WTC11 (cell line): ENCODE data around the gene FMN2. TPM values are rescaled to one million over a fixed set of nuclear protein-coding genes. Genes with fewer than 3 reads are reported as not detected.

Experiments used
- ATAC-seq: fragments of 200-7000 bp; cut with Tn5 transposase; 2 replicates; pipeline ENCODE4 v1.10.0; 2021; ENCODE audit warnings: mild to moderate bottlenecking, moderate library complexity
- CTCF ChIA-PET: fragments of 300-600 bp; sonication (Branson Sonifier 250); formaldehyde crosslinking; loops from one replicate; lab custom pipeline; 2021; ENCODE audit warnings: antibody characterized with exemption; lab: Charles Lee
- POLR2A ChIA-PET: fragments of 350-600 bp; sonication (Branson Sonifier 250); formaldehyde crosslinking; loops from one replicate; lab custom pipeline; 2021; ENCODE audit warnings: antibody characterized with exemption; lab: Charles Lee
- DNase-seq: peaks from one replicate; pipeline ENCODE4 v3.0.0; 2021; ENCODE audit warnings: low spot score
- H3K27ac Mint-ChIP-seq: 2 replicates; pipeline ENCODE4 v1.8.0; 2021; ENCODE audit warnings: mixed read lengths
- H3K27me3 Mint-ChIP-seq: 2 replicates; pipeline ENCODE4 v1.8.0; 2021; ENCODE audit warnings: low read depth, mild to moderate bottlenecking, moderate library complexity, mixed read lengths
- H3K36me3 Mint-ChIP-seq: 2 replicates; pipeline ENCODE4 v1.8.0; 2021; ENCODE audit warnings: mixed read lengths
- H3K4me1 Mint-ChIP-seq: 2 replicates; pipeline ENCODE4 v1.8.0; 2022; ENCODE audit warnings: mixed read lengths
- H3K4me3 Mint-ChIP-seq: 2 replicates; pipeline ENCODE4 v1.8.0; 2021; ENCODE audit warnings: mild to moderate bottlenecking, moderate library complexity, mixed read lengths
- H3K9me3 Mint-ChIP-seq: 2 replicates; pipeline ENCODE4 v1.8.0; 2021; ENCODE audit warnings: mixed read lengths
- AFF4 ChIP-seq: sonication (generic); formaldehyde crosslinking; IDR thresholded peaks from 2 replicates; pipeline ENCODE4 v1.8.1; 2023; ENCODE audit warnings: mild to moderate bottlenecking, missing genetic modification reagents, borderline replicate concordance
- ATF1 ChIP-seq: sonication (generic); formaldehyde crosslinking; IDR thresholded peaks from 2 replicates; pipeline ENCODE4 v1.8.1; 2023; ENCODE audit warnings: mild to moderate bottlenecking, moderate library complexity, missing genetic modification reagents
- CTCF ChIP-seq: fragments of 200-600 bp; IDR thresholded peaks from 2 replicates; pipeline ENCODE4 v1.8.0; 2022; ENCODE audit warnings: antibody characterized with exemption
- EMX1 ChIP-seq: fragments of 250-450 bp; sonication (Bioruptor Pico); IDR thresholded peaks from 2 replicates; pipeline ENCODE4 v1.8.0; 2021; ENCODE audit warnings: mild to moderate bottlenecking
- FOXK1 ChIP-seq: sonication (generic); formaldehyde crosslinking; IDR thresholded peaks from 2 replicates; pipeline ENCODE4 v1.8.0; 2022; ENCODE audit warnings: mild to moderate bottlenecking, moderate library complexity, missing genetic modification reagents
- GABPB1 ChIP-seq: sonication (generic); formaldehyde crosslinking; IDR thresholded peaks from 2 replicates; pipeline ENCODE4 v1.8.1; 2023; ENCODE audit warnings: mild to moderate bottlenecking, missing genetic modification reagents
- HMGXB4 ChIP-seq: sonication (generic); formaldehyde crosslinking; IDR thresholded peaks from 2 replicates; pipeline ENCODE4 v1.8.1; 2023; ENCODE audit warnings: mild to moderate bottlenecking, moderate library complexity, missing genetic modification reagents
- JAZF1 ChIP-seq: fragments of 250-450 bp; sonication (Bioruptor Pico); IDR thresholded peaks from 2 replicates; pipeline ENCODE4 v1.9.0; 2021; ENCODE audit warnings: moderate library complexity, mild to moderate bottlenecking, inconsistent platforms
- JUN ChIP-seq: sonication (generic); formaldehyde crosslinking; IDR thresholded peaks from 2 replicates; pipeline ENCODE4 v1.8.0; 2023; ENCODE audit warnings: mild to moderate bottlenecking, missing genetic modification reagents
- MAX ChIP-seq: sonication (generic); formaldehyde crosslinking; IDR thresholded peaks from 2 replicates; pipeline ENCODE4 v1.8.0; 2022; ENCODE audit warnings: mild to moderate bottlenecking, missing genetic modification reagents
- MXD4 ChIP-seq: fragments of 250-450 bp; sonication (Bioruptor Pico); IDR thresholded peaks from 2 replicates; pipeline ENCODE4 v1.8.0; 2021; ENCODE audit warnings: mild to moderate bottlenecking, moderate library complexity, borderline replicate concordance
- NFYB ChIP-seq: sonication (generic); formaldehyde crosslinking; conservative IDR thresholded peaks from 2 replicates; pipeline ENCODE4 v1.8.0; 2022; ENCODE audit warnings: low read depth, missing genetic modification reagents
- PRRX2 ChIP-seq: fragments of 250-450 bp; sonication (Bioruptor Pico); IDR thresholded peaks from 2 replicates; pipeline ENCODE4 v1.8.0; 2021; ENCODE audit warnings: mild to moderate bottlenecking
- ZBTB43 ChIP-seq: sonication (generic); formaldehyde crosslinking; IDR thresholded peaks from 2 replicates; pipeline ENCODE4 v1.8.1; 2023; ENCODE audit warnings: mild to moderate bottlenecking, missing genetic modification reagents
- ZNF416 ChIP-seq: fragments of 250-450 bp; sonication (Bioruptor Pico); IDR thresholded peaks from 2 replicates; pipeline ENCODE4 v1.9.0; 2021; ENCODE audit warnings: mild to moderate bottlenecking, inconsistent platforms
- total RNA-seq: library from RNA; stranded (reverse); gene quantifications from 3 replicates; pipeline ENCODE4 v1.2.3, GENCODE V29; 2021

Gene FMN2
- total RNA-seq, 1 experiment from 2014 or later = 1.8 TPM

GRCh38 chr1:240148333-240148732 lies 56.6 kb downstream of the FMN2 start:
- POLR2A ChIA-PET = no interaction called here
- no peak overlapping the region for H3K4me3 Mint-ChIP-seq
- DNase-seq (no peak), ATAC-seq (no peak)
- CTCF ChIA-PET = interaction anchor here (1.2 kb wide), 1 partner anchor 15 kb away, joined by 3 read pairs; no protein-coding TSS in a partner anchor
- no peak for TF ChIP-seq ATF1 (CRISPR knock-in tag)
- TF ChIP-seq PRRX2 (CRISPR knock-in tag) = no peak
- TF ChIP-seq GABPB1 (CRISPR knock-in tag) = no peak
- no peak for TF ChIP-seq FOXK1
- TF ChIP-seq MAX = no peak
- no peak for TF ChIP-seq HMGXB4 (CRISPR knock-in tag)
- no peak for TF ChIP-seq MXD4 (CRISPR knock-in tag)
- TF ChIP-seq ZNF416 (CRISPR knock-in tag) = no peak
- TF ChIP-seq JUN (CRISPR knock-in tag) = no peak
- TF ChIP-seq AFF4 (CRISPR knock-in tag) = no peak
- TF ChIP-seq JAZF1 (CRISPR knock-in tag) = no peak
- TF ChIP-seq ZBTB43 (CRISPR knock-in tag) = no peak
- no peak for TF ChIP-seq NFYB
- no peaks in the 10 kb centered on the region for H3K27me3 Mint-ChIP-seq
- H3K27ac Mint-ChIP-seq = no peak overlapping the region
- H3K36me3 Mint-ChIP-seq = no peaks in the 10 kb centered on the region
- H3K9me3 Mint-ChIP-seq = peaks cover 5% of the 10 kb centered on the region; the same call in 1 of the 2 replicates
- H3K4me1 Mint-ChIP-seq = no peaks in the 10 kb centered on the region

GRCh38 chr1:240149484-240150094 lies 57.9 kb downstream of the FMN2 start:
- H3K27me3 Mint-ChIP-seq = no peaks in the 10 kb centered on the region
- TF ChIP-seq MXD4 (CRISPR knock-in tag) (no peak), CTCF (peak; percentile 54; the same call in 1 of the 2 replicates), EMX1 (CRISPR knock-in tag) (no peak)
- peaks cover 2% of the 10 kb centered on the region; the same call in 1 of the 2 replicates for H3K4me1 Mint-ChIP-seq
- H3K4me3 Mint-ChIP-seq = no peak overlapping the region
- no peaks in the 10 kb centered on the region for H3K9me3 Mint-ChIP-seq
- no peaks in the 10 kb centered on the region for H3K36me3 Mint-ChIP-seq
- POLR2A ChIA-PET = interaction anchor here (0.7 kb wide), 1 partner anchor 10 kb away, joined by 3 read pairs; no protein-coding TSS in a partner anchor
- DNase-seq = no peak
- H3K27ac Mint-ChIP-seq = no peak overlapping the region
- CTCF ChIA-PET = interaction anchor here (0.8 to 2.4 kb wide), 14 partner anchors 9 to 197 kb away, joined by 3 to 10 read pairs (median 4); partner anchors contain the start of gene FMN2
- peak; percentile 34; the same call in 1 of the 2 replicates for ATAC-seq
